ENCODE results near the gene LYG1.

LYG1 gene

DNA sequence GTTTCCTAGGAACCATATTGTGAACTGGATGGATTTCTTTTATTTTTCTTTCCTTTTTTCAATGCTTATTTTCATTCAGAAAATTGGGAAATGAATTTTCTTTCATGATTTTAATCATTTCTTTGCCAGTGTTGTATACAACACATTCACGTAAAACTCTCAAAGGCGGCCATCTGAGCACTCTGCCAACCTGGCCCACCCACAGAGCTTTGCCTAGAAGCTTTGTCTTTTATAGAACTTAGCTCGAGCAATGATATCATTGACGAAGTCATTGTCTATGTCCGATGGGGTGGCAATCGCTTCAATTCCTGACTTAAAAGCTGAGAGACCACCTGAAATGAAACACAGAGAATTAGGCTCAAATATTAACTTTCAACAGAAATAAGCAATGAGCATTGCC, 58.8 kb downstream of the LYG1 start:
- Histone ChIP-seq H3K9ac (ENCODE audit: low read depth, low read length) (no peak overlapping the region), H3K4me1 (ENCODE audit: insufficient read depth, low read length) (no peaks in the 10 kb centered on the region), H3K36me3 (ENCODE audit: insufficient read depth, low read length) (no peaks in the 10 kb centered on the region), H3K9me3 (ENCODE audit: control insufficient read depth, insufficient read depth, low read length) (no peaks in the 10 kb centered on the region)

DNA sequence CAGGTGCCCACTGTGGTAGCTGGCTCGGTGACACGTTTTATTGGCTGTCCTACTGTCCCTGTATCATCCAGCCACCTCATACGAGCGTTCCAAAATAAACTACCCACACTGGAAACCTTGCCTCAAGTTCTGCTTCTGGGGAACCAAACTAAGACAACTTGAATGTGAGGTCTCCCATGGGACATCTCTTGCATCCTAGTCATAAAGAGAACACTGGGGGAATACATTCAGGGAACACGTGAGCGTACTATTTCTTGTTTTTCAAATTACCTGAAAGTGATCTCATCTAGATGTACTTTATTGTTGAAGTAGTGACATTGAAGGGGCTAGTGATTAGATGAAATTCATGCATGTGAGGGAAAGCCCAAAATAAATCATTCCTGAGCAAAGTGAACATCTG, 60.6 kb downstream of the LYG1 start:
- H3K4me1 ChIP-seq (ENCODE audit: insufficient read depth, low read length) = no peaks in the 10 kb centered on the region
- no peaks in the 10 kb centered on the region for H3K9me3 ChIP-seq (ENCODE audit: control insufficient read depth, insufficient read depth, low read length)
- H3K9ac ChIP-seq (ENCODE audit: low read depth, low read length) = no peak overlapping the region
- H3K36me3 ChIP-seq (ENCODE audit: insufficient read depth, low read length) = no peaks in the 10 kb centered on the region

- no peaks in the 10 kb centered on the region for H3K4me1 ChIP-seq (ENCODE audit: insufficient read depth, low read length)
- H3K9ac ChIP-seq (ENCODE audit: low read depth, low read length) = no peak overlapping the region
- H3K36me3 ChIP-seq (ENCODE audit: insufficient read depth, low read length) = no peaks in the 10 kb centered on the region
- H3K9me3 ChIP-seq (ENCODE audit: control insufficient read depth, insufficient read depth, low read length) = no peaks in the 10 kb centered on the region
Observed at GRCh38 chr2:99238599-99238998, 62.4 kb downstream of the LYG1 start.

All from ES-I3 (cell line).